ENCODE data around the gene SLC4A2. TPM values are rescaled to one million over a fixed set of nuclear protein-coding genes. Genes with fewer than 3 reads are reported as not detected.

SLC4A2 gene
- total and polyA plus RNA-seq, 12 donors = 31.5 to 258 (median 151) TPM

- Histone ChIP-seq H3K4me1 (replicated peaks in 1 of 2) (peaks cover 21 to 54% of the 10 kb centered on the region in 2 donors), H3K36me3 (replicated peaks in 1 of 2) (no peaks in the 10 kb centered on the region), H3K27me3 (no peaks in the 10 kb centered on the region), H3K9me3 (replicated peaks in 1 of 3) (no peaks in the 10 kb centered on the region), H3K4me3 (peak overlapping the region in 1 of 4 donors; percentile 85), H3K27ac (peak overlapping the region; percentile 23 to 94 (median 76))
- DNase-seq = peak; percentile 56 to 90 (median 69)
- TF ChIP-seq POLR2A (IDR thresholded peaks at IDR 0.05) = peak; percentile 30 to 35
- TF ChIP-seq CTCF (IDR thresholded peaks at IDR 0.05) = no peak
- 31 to 64% (median 55%) methylated on average over 27 to 30 of the region's 30 CpGs for WGBS, 4 donors
- intact Hi-C loops (cut with DNase I) = no loop called here
Observed at GRCh38 chr7:151088856-151089699, 29.7 kb downstream of the SLC4A2 start.

GRCh38 chr7:151089893-151090730 lies 30.7 kb downstream of the SLC4A2 start:
- H3K4me3 ChIP-seq = peak overlapping the region in 1 of 4 donors; percentile 85
- H3K27me3 ChIP-seq = no peaks in the 10 kb centered on the region
- H3K36me3 ChIP-seq (replicated peaks in 1 of 2) = no peaks in the 10 kb centered on the region
- TF ChIP-seq CTCF (IDR thresholded peaks at IDR 0.05) (no peak), POLR2A (IDR thresholded peaks at IDR 0.05) (no peak)
- WGBS, 4 donors = 74 to 80% (median 80%) methylated on average over 17 to 22 of the region's 22 CpGs
- intact Hi-C loops (cut with DNase I) = no loop called here
- DNase-seq = peak in 1 of 7 donors; percentile 23
- H3K27ac ChIP-seq = peak overlapping the region; percentile 23 to 94 (median 76)
- H3K9me3 ChIP-seq (replicated peaks in 1 of 3) = no peaks in the 10 kb centered on the region
- peaks cover 21 to 50% of the 10 kb centered on the region in 2 donors for H3K4me1 ChIP-seq (replicated peaks in 1 of 2)

- Histone ChIP-seq H3K4me1 (replicated peaks in 1 of 2) (peaks cover 16 to 42% of the 10 kb centered on the region in 2 donors), H3K36me3 (replicated peaks in 1 of 2) (no peaks in the 10 kb centered on the region), H3K27ac (no peak overlapping the region), H3K9me3 (replicated peaks in 1 of 3) (no peaks in the 10 kb centered on the region), H3K4me3 (no peak overlapping the region), H3K27me3 (no peaks in the 10 kb centered on the region)
- TF ChIP-seq CTCF (IDR thresholded peaks at IDR 0.05) = no peak
- TF ChIP-seq POLR2A (IDR thresholded peaks at IDR 0.05) = no peak
- intact Hi-C loops (cut with DNase I) = no loop called here
- DNase-seq = no peak
- WGBS, 4 donors = 87 to 94% (median 89%) methylated on average over 4 to 7 of the region's 7 CpGs
Observed at GRCh38 chr7:151091003-151091402, 31.6 kb downstream of the SLC4A2 start.

GRCh38 chr7:151091431-151091830 lies 32.0 kb downstream of the SLC4A2 start:
- intact Hi-C loops (cut with DNase I) = no loop called here
- no peaks in the 10 kb centered on the region for H3K36me3 ChIP-seq (replicated peaks in 1 of 2)
- WGBS, 4 donors = 52 to 62% (median 55%) methylated on average over 5 to 6 of the region's 6 CpGs
- DNase-seq = peak in 3 of 7 donors; percentile 19 to 40 (median 36)
- peaks cover 16 to 42% of the 10 kb centered on the region in 2 donors for H3K4me1 ChIP-seq (replicated peaks in 1 of 2)
- TF ChIP-seq POLR2A (IDR thresholded peaks at IDR 0.05) = no peak
- peak in 4 of 6 experiments; percentile 13 to 34 (median 31) for TF ChIP-seq CTCF (IDR thresholded peaks at IDR 0.05)
- H3K27me3 ChIP-seq = no peaks in the 10 kb centered on the region
- H3K4me3 ChIP-seq = no peak overlapping the region
- no peaks in the 10 kb centered on the region for H3K9me3 ChIP-seq (replicated peaks in 1 of 3)
- H3K27ac ChIP-seq = no peak overlapping the region
